Endometrial microvascular endothelial cells (primary cell): Measurements from ENCODE around the gene GHRHR. TPM values are rescaled to one million over a fixed set of nuclear protein-coding genes. Genes with fewer than 3 reads are reported as not detected.

ENCODE experiments used
- in situ Hi-C: cut with HindIII; loops from 2 replicates; pipeline ENCODE4 v1.10.0; 2017; ENCODE audit warnings: low sequenced_read_pairs, low pct_unique_long_range_greater_than_20kb; ENCODE audit errors: inconsistent ontology term
- total RNA-seq: library from RNA; depleted of rRNA; stranded (reverse); fragments of >200 nt; gene quantifications from one replicate; pipeline ENCODE4 v1.2.3, GENCODE V29; 2015; ENCODE audit errors: inconsistent ontology term

Gene GHRHR
- total RNA-seq, 1 donor from 2014 or later: not detected

GRCh38 chr7:30994206-30995100 lies 30.7 kb downstream of the GHRHR start:
- in situ Hi-C loops: no loop called here

GRCh38 chr7:30995536-30995935 lies 31.8 kb downstream of the GHRHR start:
- in situ Hi-C loops: no loop called here

- in situ Hi-C loops: no loop called here
Observed at GRCh38 chr7:30996256-30996655, 32.5 kb downstream of the GHRHR start.

GRCh38 chr7:30996883-30997282 lies 33.1 kb downstream of the GHRHR start:
- in situ Hi-C loops: no loop called here

- in situ Hi-C loops: no loop called here
Observed at GRCh38 chr7:30997316-30997715, 33.6 kb downstream of the GHRHR start.

GRCh38 chr7:30998180-30998579 lies 34.4 kb downstream of the GHRHR start:
- in situ Hi-C loops: no loop called here

- in situ Hi-C loops: no loop called here
Observed at GRCh38 chr7:31000161-31000693, 36.5 kb downstream of the GHRHR start.

GRCh38 chr7:31000779-31001178 lies 37.0 kb downstream of the GHRHR start:
- in situ Hi-C loops: no loop called here

- in situ Hi-C loops: no loop called here
Observed at GRCh38 chr7:31002256-31002655, 38.5 kb downstream of the GHRHR start.

GRCh38 chr7:31003097-31003496 lies 39.3 kb downstream of the GHRHR start:
- in situ Hi-C loops: no loop called here

- in situ Hi-C loops: no loop called here
Observed at GRCh38 chr7:31003721-31004120, 40.0 kb downstream of the GHRHR start.

- in situ Hi-C loops: no loop called here
Observed at GRCh38 chr7:31004393-31004792, 40.6 kb downstream of the GHRHR start.

- in situ Hi-C loops: no loop called here
Observed at GRCh38 chr7:31006857-31007256, 43.1 kb downstream of the GHRHR start.

GRCh38 chr7:31007634-31008033 lies 43.9 kb downstream of the GHRHR start:
- in situ Hi-C loops: no loop called here

- in situ Hi-C loops: no loop called here
Observed at GRCh38 chr7:31014826-31015225, 51.1 kb downstream of the GHRHR start.

GRCh38 chr7:31017032-31017675 lies 53.4 kb downstream of the GHRHR start:
- in situ Hi-C loops: no loop called here

GRCh38 chr7:31017721-31018120 lies 54.0 kb downstream of the GHRHR start:
- in situ Hi-C loops: no loop called here

- in situ Hi-C loops: no loop called here
Observed at GRCh38 chr7:31019509-31019908, 55.8 kb downstream of the GHRHR start.

- in situ Hi-C loops: no loop called here
Observed at GRCh38 chr7:31020161-31020560, 56.4 kb downstream of the GHRHR start.

- in situ Hi-C loops: no loop called here
Observed at GRCh38 chr7:31020652-31021051, 56.9 kb downstream of the GHRHR start.
